Right lobe of liver (tissue), 6 donors: ENCODE results near the gene NFIA. TPM values are rescaled to one million over a fixed set of nuclear protein-coding genes. Genes with fewer than 3 reads are reported as not detected.

ENCODE experiments used
- ATAC-seq, 4 donors: fragments of 200-7000 bp; cut with Tn5 transposase; one replicate each; pipeline ENCODE4 v1.9.1; 2020; ENCODE audit warnings: mild to moderate bottlenecking in 4 of 4, moderate library complexity in 4 of 4
- DNase-seq, 3 donors: peaks; one replicate each; pipeline ENCODE4 v3.0.0-alpha.2; 2020
- H3K27ac ChIP-seq, 3 donors: fragments of 200-600 bp; one replicate each; pipeline ENCODE4 v1.8.0; 2022
- H3K27me3 ChIP-seq, 2 donors: fragments of 200-600 bp; one replicate each; pipeline ENCODE4 v1.8.0; 2022
- H3K36me3 ChIP-seq, 4 donors: fragments of 200-600 bp; sonication (generic) in 1 of 4; one replicate each; pipeline versions ENCODE4 v1.5.1 to v1.8.0; 2017 to 2022; ENCODE audit warnings: control low read depth in 1 of 4
- H3K4me1 ChIP-seq, 4 donors: fragments of 200-600 bp; sonication (generic) in 1 of 4; one replicate each; pipeline versions ENCODE4 v1.5.1 to v1.8.0; 2017 to 2022; ENCODE audit warnings: control low read depth in 1 of 4
- H3K4me3 ChIP-seq, 3 donors: fragments of 200-600 bp; one replicate each; pipeline ENCODE4 v1.8.0; 2022
- H3K9me3 ChIP-seq, 4 donors: fragments of 200-600 bp; sonication (generic) in 1 of 4; one replicate each; pipeline versions ENCODE4 v1.5.1 to v1.8.0; 2017 to 2022; ENCODE audit warnings: control low read depth in 1 of 4
- CTCF ChIP-seq, 4 donors: fragments of 200-600 bp in 3 of 4; fragments of 450-650 bp in 1 of 4; IDR thresholded peaks; one replicate each; pipeline versions ENCODE4 v1.5.1 to v1.8.0; 2016 to 2022; ENCODE audit warnings: antibody characterized with exemption in 4 of 4, mild to moderate bottlenecking in 2 of 4
- POLR2A ChIP-seq: fragments of 450-650 bp; IDR thresholded peaks from one replicate; pipeline ENCODE4 v1.6.1; 2017; ENCODE audit warnings: antibody characterized with exemption, mild to moderate bottlenecking
- WGBS: methylation state at CpG from one replicate; pipeline ENCODE4 v1.1.6; 2018; ENCODE audit warnings: low coverage, low lambda C conversion rate; ENCODE audit not compliant: insufficient coverage; ENCODE audit errors: missing lambda C conversion rate; 5-methylcytosine and 5-hydroxymethylcytosine counted together
- intact Hi-C, 2 donors: fragments of 100-400 bp; cut with DNase I; formaldehyde crosslinking; loops; one replicate each; pipeline versions ENCODE4 v1.11.2 to v1.14.1; 2022
- total RNA-seq, 6 experiments: library from RNA; depleted of rRNA in 2 of 6; stranded (reverse); fragments of >200 nt in 2 of 6; fragmentation: NEBNext Ultra II Directional in 3 of 6; extraction: Animal tissue kit (Norgen Biotek cat#: 25700) in 3 of 6; gene quantifications; one replicate each; pipeline versions ENCODE4 v1.1.0 to v1.2.4, GENCODE V29; 2016 to 2023
- donor health status: DM: no; HTN: yes; CAD: no.
- donor health status: DM: no; HTN: no; CAD: no.
- donor health status: DM: no; HTN: no; CAD: no.
- donor health status: DM: no; HTN: yes; CAD: no.
- donor health status: DM: no; HTN: yes; CAD: no.

NFIA gene
- total RNA-seq, 6 experiments from 2014 or later, result 36.7 to 97.2 (median 57.9) TPM

- intact Hi-C loops, result no loop called here
- Histone ChIP-seq H3K36me3 (no peaks in the 10 kb centered on the region), H3K4me3 (no peak overlapping the region), H3K27ac (peak overlapping the region in 1 of 3 donors; percentile 52), H3K9me3 (no peaks in the 10 kb centered on the region), H3K27me3 (no peaks in the 10 kb centered on the region), H3K4me1 (peaks cover 0 to 52% (median 15%) of the 10 kb centered on the region in 4 donors)
- DNase-seq (no peak), ATAC-seq (peak in 1 of 4 donors; percentile 16)
- TF ChIP-seq POLR2A (no peak), CTCF (IDR thresholded peaks at IDR 0.05) (no peak)
These were observed 27.5 kb downstream of the NFIA start for GRCh38 chr1:61109910-61110309.

GRCh38 chr1:61110554-61110953, 28.2 kb downstream of the NFIA start:
- Histone ChIP-seq H3K36me3 (no peaks in the 10 kb centered on the region), H3K9me3 (no peaks in the 10 kb centered on the region), H3K27ac (peak overlapping the region in 2 of 3 donors; percentile 1 to 52), H3K4me1 (peaks cover 0 to 59% (median 18%) of the 10 kb centered on the region in 4 donors), H3K27me3 (no peaks in the 10 kb centered on the region), H3K4me3 (no peak overlapping the region)
- no peak for DNase-seq
- 63% methylated on average over 1 of the region's 1 CpG for WGBS
- no peak for TF ChIP-seq CTCF (IDR thresholded peaks at IDR 0.05)
- no peak for TF ChIP-seq POLR2A
- ATAC-seq, result peak in 2 of 4 donors; percentile 12 to 43
- intact Hi-C loops, result no loop called here

- TF ChIP-seq CTCF (IDR thresholded peaks at IDR 0.05) (no peak), POLR2A (no peak)
- ATAC-seq (no peak), DNase-seq (no peak)
- no peaks in the 10 kb centered on the region for H3K36me3 ChIP-seq
- H3K4me3 ChIP-seq, result no peak overlapping the region
- H3K9me3 ChIP-seq, result no peaks in the 10 kb centered on the region
- H3K27ac ChIP-seq, result peak overlapping the region; percentile 1 to 52 (median 41)
- intact Hi-C loops, result no loop called here
- WGBS, result 55% methylated on average over 3 of the region's 3 CpGs
- no peaks in the 10 kb centered on the region for H3K27me3 ChIP-seq
- H3K4me1 ChIP-seq, result peaks cover 0 to 66% (median 22%) of the 10 kb centered on the region in 4 donors
These were observed 29.0 kb downstream of the NFIA start for GRCh38 chr1:61111084-61112004.

GRCh38 chr1:61114178-61114870, 32.0 kb downstream of the NFIA start:
- Histone ChIP-seq H3K36me3 (no peaks in the 10 kb centered on the region), H3K9me3 (no peaks in the 10 kb centered on the region), H3K4me1 (peaks cover 0 to 88% (median 24%) of the 10 kb centered on the region in 4 donors), H3K27ac (peak overlapping the region; percentile 61 to 85 (median 78)), H3K27me3 (no peaks in the 10 kb centered on the region), H3K4me3 (no peak overlapping the region)
- ATAC-seq, result peak; percentile 72 to 77 (median 73)
- 64% methylated on average over 3 of the region's 3 CpGs for WGBS
- intact Hi-C loops, result no loop called here
- TF ChIP-seq POLR2A, result no peak
- no peak for TF ChIP-seq CTCF (IDR thresholded peaks at IDR 0.05)
- no peak for DNase-seq
